Dermis microvascular lymphatic vessel endothelial cell (primary cell): ENCODE results near the gene SGIP1. TPM values are rescaled to one million over a fixed set of nuclear protein-coding genes. Genes with fewer than 3 reads are reported as not detected.
A peak's percentile ranks its signal among the peaks of the same experiment; 100 is the strongest.
"Not testable (repeated sequence)": the region's sequence is repeated elsewhere in the genome, so short reads cannot be mapped to it uniquely, and the experiment has no call there.

ENCODE experiments used
- DNase-seq, 2 donors: peaks; one replicate each; pipeline versions ENCODE4 v3.0.0 to v3.0.0-alpha.2; 2010; ENCODE audit warnings: low read depth in 2 of 2
- total RNA-seq: library from RNA; depleted of rRNA; stranded (reverse); fragments of >200 nt; gene quantifications from 2 replicates; pipeline ENCODE4 v1.2.1, GENCODE V29; 2014

Gene SGIP1
- total RNA-seq, 1 donor from 2014 or later: 20.3 TPM

DNA sequence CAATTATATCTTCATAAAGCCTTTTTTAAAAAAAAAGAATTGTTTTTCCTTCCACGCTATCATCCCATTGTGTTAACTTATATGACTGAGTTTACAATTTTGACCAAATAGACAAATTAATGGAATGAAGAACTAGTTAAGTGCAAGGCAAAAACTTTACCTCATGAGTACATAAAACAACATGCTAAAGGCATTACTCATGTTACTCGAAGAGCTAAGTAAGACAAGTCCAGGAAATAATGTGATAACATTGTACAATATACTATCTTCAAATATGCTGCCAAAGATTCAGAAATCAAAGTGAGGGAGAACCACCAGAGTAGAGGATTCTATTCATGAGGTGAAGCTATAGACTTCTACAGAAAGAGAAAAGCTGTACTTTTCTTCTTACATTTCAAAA lies 194.1 kb downstream of the SGIP1 start:
- DNase-seq: no peak

DNA sequence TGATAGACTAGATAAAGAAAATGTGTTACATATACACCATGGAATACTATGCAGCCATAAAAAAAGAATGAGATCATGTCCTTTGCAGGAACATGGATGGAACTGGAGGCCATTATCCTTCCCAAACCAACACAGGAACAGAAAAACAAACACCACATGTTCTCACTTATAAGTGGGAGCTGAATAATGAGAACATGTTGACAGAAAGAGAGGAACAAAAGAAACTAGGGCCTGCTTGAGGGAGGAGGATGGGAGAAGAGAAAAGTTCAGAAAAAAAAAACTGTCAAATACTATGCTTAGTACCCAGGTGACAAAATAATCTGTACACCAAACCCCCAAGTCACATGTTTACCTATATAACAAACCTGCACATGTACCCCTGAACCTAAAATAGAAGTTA lies 194.8 kb downstream of the SGIP1 start:
- DNase-seq: peak; percentile 72 to 92

DNA sequence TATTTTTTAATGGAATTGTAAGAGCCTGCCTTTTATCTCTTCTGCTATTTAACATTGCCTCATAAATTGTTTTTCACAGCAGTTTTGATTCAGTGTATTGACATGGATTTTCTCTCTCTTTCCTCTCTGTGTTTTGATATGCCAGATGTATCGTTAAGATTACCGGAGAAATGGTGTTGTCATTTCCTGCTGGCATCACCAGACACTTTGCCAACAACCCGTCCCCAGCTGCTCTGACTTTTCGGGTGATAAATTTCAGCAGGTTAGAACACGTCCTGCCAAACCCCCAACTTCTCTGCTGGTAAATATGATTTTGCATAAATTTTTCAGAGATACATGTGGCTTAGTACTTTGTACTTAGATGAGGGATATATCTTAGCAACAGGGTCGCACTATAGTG lies 195.2 kb downstream of the SGIP1 start:
- DNase-seq: peak; percentile 98 to 99

DNA sequence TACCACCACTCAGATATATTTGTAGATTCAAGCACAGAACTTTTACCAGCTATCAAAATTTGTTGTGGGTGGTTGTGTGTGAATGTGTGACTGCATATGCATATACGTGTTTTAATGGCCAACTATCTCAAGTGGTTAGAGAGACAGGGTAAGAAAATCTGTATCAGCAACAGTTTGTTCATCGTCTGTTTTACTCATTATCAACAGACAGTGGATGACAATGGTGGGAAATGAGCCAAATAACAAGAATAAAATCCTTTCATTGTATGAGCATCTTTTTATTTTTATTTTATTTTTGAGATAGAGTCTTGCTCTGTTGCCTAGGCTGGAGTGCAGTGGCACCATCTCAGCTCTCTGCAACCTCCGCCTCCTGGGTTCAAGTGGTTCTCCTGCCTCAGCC lies 195.6 kb downstream of the SGIP1 start:
- DNase-seq: peak; percentile 79 to 84

DNA sequence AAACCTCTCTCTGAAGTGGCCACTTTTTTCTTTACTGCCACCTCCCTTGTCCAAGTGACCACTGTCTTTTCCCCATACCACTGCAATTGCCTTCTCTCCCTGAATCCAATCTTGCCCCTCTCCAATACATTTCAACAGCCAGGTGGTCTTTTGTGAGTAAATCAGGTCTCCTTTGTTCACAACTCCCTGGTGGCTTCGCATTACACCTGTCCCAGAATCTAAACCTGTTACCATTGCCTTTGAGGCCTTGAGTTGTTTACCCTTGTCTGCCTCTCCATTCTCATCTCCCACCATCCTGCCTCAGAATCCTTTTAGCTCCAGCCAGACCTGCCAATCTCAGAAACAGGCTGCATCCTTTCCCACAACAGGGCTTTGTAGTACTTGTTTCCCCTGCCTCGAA lies 196.5 kb downstream of the SGIP1 start:
- no peak for DNase-seq

DNA sequence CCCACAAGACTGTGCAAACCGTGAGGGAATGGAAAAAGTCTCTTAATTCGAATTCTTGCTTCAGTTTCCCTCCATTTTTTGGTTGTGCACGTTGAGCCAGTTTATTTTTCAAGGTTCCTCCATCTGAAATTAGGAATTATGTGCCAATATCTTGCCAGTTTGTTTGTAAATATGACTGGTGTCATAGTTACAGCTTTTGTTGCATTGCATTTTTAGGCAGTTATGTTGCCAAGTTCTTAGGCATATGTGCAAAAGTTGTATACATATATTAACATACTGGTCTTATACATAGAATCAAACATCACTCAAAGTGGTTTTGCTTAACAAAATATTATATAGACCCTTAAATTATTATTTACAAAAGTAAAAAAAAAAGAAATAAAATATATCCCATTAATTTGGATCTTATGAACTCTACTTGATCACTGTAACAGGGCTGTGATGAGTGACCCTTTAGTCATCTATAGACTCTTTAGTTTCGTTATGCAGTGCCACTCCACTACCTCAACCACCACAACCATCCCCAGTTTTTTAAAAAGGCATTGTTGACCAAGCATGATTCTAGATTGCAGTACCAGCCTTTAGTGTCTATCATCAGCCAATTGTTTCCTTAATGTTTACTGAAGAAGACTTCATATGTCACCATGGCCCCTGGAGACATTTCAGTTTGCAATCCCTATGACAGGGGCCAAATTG lies 197.4 kb downstream of the SGIP1 start:
- DNase-seq: no peak

DNA sequence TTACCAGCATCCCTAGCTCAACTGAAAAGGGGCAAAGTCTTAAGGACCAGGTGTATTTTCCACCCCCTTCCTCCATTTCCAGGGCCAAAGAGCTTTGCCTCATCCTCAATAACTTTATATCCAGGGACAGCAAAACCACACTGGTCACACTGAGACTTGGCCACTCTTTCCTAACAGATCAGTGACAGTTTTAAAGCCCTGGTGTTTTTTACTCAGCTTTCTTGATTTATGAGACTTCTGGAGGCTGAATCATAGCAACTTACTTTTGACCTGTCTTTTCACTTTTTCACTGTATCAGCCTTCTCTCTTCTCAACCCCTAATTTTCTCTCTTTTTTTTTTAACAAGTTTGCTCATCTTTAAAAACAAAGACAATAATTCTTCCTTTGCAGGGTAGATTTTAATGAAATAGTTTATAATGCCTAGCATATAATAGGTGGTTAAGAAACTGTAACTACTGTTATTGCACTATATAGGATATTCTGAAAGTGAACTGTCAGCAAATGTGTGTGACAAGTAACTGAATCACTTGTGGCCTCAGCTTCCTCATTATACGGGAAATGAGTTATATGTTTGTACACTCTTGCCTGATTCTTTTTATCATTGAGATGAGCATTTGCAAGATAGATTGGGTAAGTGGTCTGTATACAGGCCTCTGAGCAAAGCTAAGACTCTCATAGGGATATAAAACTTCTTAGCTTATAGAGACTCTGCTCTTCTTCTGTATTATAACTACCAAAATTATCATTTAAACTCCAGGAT lies 198.6 kb downstream of the SGIP1 start:
- DNase-seq: peak; percentile 10 to 70

DNA sequence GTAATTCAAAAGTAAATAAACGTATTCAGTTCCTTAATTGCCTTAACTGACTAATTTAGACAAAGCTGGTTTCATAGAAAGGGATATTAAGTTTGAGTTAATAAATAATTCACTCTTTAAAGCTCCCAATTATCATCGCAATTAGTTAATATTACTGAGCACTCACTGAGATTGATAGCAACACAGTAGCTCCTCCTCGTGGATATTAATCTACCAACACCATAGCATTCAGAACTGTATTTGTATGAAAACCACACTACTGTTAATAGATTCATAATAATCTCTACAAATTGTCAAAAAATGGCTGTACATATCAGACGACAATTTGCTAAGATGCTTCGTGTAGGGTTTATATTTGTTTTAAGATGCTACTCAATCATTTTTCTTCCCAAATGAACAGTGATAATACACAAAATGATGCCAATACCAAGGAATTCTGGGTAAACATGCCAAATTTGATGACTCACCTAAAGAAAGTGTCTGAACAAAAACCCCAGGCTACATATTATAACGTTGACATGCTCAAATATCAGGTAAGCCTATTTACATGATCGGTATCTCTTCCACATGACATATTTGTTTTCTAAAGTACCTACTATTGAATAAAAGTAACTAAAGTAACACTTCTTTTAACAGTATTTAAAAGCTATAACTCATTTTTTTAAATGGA lies 199.5 kb downstream of the SGIP1 start:
- peak; percentile 25 to 55 for DNase-seq

DNA sequence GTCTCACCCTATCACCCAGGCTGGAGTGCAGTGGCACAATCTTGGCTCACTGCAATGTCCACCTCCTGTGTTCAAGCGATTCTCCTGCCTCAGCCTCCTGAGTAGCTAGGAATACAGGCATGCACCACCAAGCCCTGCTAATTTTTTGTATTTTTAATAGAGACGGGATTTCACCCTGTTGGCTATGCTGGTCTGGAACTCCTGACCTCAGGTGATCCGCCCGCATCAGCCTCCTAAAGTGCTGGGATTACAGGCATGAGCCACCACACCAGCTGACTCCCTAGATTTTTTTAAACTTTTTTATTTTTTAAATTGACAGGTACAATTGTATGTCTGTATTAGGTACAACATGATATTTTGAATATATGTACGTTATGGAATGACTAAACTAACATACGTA lies 200.6 kb downstream of the SGIP1 start:
- DNase-seq: not testable (repeated sequence)

DNA sequence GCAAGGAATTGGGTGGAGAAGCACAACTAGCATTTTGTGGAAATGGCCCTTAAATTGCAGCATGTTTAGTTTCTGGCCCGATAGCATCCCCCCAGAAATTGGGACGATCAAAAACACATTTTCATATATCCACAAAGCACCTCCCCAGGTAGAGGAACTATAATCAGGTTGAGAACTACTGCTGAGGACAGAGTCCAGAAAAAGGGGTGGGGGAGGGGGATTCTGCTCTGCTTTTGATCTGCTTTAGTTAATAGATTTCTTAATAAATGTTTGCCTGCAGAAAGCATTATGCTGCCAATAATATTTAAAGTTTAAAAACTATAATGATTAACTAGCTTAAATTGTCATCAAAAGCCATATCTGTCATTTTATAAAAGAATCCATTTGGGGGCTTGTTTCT lies 203.9 kb downstream of the SGIP1 start:
- no peak for DNase-seq

DNA sequence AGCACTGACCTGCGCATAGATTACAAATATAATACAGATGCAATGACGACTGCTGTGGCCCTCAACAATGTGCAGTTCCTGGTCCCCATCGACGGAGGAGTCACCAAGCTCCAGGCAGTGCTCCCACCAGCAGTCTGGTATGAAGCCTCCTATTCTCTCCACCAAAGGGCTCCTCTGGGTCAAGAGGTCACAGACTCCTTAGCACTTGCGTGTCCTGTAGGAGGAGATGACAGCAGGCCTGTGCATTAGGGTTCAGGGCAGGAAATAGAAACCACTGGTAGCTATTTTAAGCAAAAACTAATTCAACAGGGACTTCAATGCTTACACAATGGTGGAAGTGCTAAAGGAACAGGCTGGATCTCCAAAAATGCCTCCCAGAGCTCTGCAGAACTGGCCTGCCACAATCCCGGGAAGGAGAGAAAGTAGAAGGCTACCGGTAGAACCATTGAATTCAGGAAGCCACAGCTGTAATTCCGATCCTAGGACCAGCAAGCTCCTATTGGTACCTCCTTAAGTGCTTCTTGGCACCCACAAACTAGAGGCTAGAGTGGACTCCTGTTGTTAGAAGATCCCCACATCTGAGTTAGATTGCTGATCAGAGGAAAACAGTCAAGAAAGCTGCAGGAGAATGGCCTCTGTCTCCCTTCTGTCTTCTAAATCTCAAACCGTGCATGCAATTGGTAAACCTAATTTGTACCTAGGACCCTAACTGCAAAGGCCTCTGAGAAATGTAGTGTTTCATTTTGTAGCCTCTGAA lies 205.6 kb downstream of the SGIP1 start:
- no peak for DNase-seq

DNA sequence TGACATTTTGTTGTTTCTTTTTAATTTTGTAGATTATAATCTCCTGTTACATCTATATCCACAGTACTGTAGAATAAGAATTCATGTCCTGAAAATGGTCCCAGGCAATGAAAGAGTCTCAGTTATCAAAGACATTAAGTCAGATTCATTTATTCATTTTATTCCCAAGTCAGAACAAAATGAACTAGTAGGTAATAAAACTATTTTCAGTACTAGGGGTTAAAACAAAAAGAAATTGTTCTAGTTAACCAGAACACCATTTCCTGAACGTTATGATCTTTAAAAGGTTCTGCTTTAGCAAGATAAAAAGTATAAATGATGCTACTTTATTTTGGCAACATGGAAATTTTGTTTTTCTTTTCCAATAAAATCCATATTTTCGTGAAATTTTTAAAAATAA lies 211.5 kb downstream of the SGIP1 start:
- no peak for DNase-seq

DNA sequence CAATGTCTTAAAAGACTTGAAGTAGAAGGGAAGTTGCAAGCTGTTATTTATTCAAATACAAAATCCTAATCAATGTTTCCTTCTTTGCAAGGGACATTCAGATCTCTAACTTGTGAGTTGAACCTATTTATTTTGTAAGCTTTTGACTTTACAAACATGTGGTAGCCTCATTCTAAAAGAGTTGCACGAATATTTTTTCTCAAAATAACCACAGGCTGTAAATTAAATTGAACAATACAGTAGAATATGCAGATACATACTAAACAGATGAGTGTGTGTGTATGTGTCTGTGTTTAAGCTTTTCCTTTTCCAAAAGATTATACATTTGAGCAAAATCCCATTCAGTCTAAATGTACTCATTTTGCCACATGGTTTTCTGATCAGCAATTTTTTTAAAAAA lies 213.5 kb downstream of the SGIP1 start:
- DNase-seq: no peak

DNA sequence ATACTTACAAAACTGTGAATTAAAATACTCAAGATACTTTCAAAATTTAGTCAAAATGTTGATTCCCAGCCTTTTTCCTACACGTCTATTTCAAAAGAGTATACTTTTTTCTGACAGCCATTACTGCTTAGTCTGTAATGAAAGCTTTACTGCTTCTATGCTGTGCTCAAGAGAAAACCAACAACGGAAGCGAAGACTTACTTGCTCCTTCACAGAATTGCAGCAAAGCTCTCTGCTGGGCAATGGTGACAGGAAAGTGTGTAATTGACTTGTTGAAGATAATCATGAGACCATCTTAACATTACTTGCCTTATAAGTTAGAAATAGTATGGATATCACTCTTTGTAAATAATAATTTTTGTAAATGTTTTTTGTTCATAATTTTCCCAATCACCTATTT lies 216.6 kb downstream of the SGIP1 start:
- no peak for DNase-seq

DNA sequence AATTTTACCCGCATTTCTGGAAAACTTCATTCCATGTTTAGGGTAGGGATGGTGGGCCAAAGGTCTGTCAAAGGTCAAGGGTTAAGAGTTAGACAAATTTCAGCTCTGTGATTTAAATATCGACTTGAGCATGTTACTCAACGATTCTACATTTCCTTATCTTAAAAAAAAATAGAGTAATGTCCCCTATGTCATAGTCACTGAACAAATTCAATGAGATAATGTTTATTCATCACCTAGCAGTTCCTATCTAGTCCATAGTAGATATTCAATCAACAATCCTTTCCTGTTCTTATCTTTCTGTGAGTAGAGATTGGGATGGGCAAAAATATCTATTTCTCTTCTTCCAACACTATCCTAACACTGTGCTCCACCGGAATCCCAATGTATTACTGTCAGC lies 217.2 kb downstream of the SGIP1 start:
- no peak for DNase-seq

DNA sequence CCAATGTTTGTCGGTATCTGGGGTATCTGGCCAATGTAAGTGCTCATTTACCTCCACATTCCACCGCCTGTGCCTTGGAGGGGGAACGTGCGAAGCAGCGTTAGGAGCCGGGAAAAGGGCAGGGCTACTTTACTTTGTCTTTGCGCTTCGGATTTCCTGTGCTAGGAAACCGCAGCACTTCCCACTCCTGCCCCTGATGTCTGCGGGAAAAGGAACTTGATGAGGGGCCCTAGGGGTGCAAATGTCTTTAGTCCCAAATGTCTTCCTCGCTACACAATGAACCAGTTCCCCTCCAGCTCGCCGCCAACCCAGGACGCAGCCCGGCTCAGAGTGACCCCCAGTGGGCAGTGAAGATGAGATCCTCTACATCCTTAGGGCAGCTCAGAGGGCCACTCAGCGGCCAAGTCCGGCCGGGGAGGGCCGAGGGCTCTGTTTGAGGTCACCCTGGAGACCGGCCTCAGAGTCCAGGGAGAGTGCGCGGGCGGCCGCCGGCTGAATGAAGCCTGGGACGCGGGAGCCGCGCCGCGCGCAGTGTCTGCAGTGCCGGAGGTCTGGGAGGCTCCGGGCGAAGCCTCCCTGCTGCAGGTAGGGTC lies 218.1 kb downstream of the SGIP1 start, which contains the start of gene DYNLT5:
DYNLT5 (plus strand) TSS at position 460 of the 593 bp plus-strand sequence. CDS start 2,200 bp downstream, outside the sequence.
- DNase-seq: peak in 1 of 2 donors; percentile 58

DNA sequence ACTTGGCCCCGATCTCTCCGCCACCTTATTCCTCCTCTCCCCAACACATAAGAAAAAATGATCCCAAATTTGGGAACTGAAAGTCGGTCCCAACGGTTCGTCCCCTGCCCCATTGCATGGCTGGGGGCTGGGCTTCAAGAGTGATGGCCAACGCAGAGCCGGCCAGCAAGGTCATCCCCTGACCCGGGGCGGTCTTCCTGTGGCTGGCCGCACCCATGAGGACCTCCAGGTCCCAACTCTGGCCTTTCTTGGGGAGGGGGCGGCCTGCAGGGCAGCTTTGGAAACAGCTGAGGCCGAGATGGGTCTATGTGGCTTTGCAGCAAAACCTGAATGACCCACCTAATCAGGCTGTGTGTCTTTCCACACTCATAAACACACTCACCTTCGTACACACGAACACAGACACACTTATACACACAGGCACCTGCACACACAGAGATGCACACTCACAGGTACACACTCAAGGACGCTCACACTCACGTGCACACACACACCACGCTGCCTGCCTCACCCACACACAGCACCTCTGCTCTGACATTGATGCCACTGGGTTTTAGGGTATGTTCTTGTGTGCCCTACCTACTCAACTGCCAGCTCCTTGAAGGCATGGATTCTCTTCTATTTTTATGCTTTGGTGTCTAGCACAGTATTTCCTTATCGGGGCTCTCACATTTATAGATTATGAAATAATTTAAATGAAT lies 218.9 kb downstream of the SGIP1 start:
- DNase-seq: no peak

DNA sequence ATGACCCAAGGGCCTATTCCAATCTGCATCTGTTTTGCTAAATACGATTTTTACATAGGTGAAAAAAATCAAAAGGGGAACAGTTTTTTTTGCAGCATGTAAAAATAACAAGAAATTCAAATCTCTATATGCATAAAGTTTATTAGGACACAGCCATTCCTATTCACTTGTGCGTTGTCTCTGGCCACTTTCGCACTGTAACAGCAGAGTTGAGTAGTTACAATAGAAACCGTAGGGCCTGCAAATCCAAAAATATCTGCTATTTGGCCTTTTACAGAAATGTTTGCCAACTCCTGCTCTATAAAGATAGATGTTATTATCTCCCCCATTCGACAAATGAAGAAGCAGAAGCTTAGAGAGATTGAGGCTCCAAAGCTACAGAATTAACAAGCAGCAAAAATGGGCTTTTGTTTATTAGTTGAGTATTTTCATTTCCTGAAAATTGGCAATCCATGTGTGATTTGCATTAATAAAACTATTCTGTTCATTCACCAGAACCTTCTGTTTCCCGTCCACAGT lies 223.8 kb downstream of the SGIP1 start:
- DNase-seq: no peak

DNA sequence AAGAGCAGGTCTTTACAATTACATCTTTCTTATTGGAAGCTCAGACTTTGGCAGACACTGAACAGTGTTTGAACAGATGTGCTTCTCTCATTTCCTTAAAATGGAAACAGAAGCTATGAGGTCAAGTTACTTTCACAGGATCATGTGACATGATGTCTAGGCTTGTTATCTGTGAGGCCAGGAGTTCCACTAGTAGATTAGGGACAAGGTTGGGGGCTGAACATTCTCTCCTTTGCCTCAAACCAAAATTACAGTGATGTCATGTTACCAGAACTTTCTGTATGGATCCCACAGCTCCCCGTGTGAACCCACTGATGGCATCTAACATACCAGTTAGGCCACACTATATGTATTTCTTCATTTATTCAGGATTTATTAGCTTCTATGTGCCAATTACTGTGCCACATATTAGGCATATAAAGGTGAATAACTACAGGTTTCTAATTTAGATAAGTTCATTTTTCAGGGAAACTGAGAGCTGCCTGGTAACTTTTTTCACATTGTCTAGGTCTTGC lies 224.3 kb downstream of the SGIP1 start:
- DNase-seq: peak; percentile 27 to 61

DNA sequence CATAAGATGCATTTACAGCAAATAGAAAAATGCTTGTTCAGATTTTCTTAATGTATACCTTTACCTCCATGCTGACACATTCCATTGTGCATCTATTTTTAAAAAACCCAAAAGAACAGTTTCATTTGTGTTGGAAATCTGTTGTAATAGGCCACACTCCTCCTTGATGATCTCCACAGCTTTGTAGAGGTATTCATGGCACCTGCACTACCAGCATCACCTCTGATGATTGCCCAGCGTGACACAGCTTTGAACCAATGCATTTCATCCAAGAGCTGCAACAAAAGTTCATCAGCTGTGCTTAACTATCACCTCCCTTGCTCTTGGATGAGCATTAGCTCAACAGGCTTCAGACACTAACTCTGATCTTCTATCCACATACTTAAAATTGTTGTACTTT lies 226.6 kb downstream of the SGIP1 start:
- no peak for DNase-seq
